HG02759 (cell line): ENCODE results near the gene MESP2.

Experiments
- ATAC-seq: cut with Tn5 transposase; IDR thresholded peaks from one replicate; pipeline ENCODE4 v1.9.1; 2021; ENCODE audit warnings: mild to moderate bottlenecking, moderate library complexity; ENCODE audit not compliant: unreplicated experiment

Gene MESP2

DNA sequence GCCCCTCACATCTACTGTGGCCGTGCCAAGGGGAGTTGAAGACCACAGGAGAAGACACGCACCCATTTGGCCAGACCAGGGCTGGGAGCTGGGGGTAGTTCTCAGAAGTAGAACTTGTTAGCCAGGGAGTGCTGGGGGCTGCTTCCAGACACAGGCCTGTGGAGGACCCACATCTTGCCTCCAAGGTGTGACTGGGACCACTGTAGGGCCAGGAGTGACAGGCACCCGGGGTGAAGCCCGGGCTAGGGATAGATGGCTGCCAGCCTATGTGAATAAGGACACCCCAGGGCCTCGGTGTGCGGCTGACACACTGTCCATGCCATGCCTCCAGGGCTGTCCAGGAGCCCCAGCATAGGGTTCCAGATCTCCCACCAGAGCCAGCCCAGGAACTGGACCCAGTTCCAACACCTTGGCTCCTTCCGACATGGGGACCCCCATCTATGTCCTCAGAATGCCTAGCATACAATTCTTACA is 36.8 kb downstream of the MESP2 start:
- ATAC-seq: no peak

DNA sequence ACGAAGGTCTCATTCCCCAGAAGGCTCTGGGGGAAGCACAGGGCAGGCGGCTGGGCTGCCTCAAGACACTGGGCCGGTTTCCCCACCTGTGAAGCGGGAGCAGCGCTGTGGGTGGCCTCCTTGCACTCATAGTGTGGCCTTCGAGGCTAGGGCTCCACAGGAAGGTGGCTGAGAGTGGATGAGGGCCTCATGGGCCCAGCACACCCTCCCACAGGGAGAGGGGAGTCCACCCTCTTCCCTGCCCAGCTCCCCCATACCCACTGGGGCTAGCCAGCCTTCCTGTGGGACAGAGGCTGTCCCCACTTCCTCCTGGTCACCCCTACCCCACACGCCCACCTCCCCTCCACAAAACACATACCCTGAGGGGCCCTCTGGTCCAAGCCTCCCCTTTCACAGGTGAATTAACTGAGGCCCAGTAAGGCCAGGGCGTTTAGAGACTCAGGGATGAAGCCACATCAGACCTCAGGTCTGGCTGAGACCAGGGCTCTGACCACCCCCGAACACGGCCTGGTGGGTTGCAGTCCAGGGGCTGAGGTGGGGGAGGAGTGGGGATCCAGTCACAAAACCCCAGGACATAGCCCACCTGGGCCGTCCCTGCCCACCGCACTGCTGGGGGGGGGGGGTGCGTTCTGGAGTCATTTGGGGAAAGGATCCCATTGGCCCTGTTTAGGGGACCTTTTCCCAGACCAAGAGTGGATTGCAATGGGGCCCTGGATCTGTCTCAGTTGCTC is 37.4 kb downstream of the MESP2 start:
- no peak for ATAC-seq

DNA sequence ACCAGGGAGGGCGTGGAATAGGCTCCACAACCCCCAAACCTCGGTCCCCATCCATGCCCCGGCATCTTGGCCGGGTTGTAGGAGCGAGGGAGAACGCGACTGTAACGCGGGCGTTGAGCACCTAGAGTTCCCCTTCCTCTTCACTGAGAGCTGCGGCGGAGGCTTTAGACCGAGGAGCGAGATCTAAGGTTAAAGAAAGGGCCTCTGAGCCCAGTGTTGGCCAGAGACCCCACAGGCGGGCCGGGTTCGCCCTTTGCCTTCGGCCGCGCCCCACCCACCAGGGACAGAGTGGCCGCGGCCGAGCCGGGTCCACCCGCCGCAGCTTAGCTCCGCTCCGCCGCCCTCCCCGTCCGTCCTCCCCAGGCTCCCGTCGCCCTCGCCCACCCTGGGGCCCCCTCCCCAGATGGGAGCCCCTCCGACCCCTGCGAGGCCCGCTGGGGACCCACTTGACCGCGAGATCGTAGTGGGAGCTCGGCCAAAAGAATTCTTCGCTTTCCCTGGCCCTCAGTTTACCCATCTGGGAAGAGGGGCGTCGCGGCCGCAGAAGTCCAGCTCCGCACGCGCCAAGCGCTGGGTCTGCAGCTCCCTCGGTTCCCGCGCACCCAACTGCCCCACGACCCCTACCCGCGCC is 38.1 kb downstream of the MESP2 start:
- ATAC-seq: no peak

DNA sequence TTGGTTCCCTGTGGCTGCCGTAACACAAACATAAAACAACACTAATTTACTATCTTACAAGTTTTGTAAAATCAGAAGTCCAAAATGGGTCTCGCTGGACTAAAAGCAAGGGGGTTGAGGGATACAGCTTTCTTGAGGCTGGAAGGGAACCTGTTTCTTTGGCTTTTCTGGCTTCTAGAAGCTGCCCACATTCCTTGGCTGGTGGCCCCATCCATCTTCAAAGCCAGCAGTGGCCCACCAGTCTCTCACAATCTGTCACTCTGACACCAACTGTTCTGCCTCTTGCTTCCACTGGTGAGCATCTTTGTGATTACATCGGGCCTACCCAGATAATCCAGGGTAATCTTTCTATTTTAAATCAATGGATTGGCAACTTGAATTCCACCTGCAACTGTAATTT is 39.6 kb downstream of the MESP2 start:
- ATAC-seq: no peak

DNA sequence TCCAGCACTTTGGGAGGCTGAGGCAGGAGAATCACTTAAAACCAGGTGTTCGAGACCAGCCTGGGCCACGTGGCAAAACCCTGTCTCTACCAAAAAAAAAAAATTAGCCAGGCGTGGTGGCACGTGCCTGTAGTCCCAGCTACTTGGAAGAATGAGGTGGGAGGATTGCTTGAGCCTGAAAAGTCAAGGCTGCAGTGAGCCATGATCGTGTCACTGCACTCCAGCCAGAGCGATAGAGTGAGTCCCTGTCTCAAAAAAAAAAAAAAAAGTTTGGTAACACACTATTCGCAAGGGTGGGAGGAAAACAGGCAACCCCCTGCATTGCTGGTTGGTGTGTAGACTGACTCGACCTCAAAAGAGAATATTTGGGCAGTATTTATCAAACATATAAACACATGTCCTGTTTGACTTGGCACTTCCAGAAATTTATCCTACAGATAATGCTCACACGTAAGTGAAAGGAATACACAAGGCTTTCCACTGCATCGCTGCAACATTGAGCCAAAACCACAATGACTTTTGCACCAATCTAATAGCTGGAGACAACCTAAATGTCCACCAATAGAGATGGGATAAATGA is 41.7 kb downstream of the MESP2 start:
- no peak for ATAC-seq

DNA sequence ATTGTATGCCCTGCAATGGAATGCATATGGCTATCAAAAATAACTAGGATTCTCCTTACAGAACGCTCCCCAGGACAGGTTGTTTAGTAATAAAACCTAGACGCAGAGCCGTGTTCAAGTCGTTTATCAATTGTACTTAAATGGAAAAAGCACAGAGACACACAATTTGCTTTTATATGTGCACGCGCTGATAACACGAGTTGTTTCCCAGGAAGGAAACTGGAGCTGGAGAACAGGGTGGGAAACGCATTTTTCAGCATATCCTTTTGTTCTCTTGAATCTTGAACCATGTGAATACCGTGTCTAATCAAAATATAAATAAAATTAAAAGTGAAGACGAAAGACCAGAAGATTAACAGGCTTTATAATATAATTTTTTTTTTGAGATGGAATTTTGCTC is 42.2 kb downstream of the MESP2 start:
- ATAC-seq: no peak

DNA sequence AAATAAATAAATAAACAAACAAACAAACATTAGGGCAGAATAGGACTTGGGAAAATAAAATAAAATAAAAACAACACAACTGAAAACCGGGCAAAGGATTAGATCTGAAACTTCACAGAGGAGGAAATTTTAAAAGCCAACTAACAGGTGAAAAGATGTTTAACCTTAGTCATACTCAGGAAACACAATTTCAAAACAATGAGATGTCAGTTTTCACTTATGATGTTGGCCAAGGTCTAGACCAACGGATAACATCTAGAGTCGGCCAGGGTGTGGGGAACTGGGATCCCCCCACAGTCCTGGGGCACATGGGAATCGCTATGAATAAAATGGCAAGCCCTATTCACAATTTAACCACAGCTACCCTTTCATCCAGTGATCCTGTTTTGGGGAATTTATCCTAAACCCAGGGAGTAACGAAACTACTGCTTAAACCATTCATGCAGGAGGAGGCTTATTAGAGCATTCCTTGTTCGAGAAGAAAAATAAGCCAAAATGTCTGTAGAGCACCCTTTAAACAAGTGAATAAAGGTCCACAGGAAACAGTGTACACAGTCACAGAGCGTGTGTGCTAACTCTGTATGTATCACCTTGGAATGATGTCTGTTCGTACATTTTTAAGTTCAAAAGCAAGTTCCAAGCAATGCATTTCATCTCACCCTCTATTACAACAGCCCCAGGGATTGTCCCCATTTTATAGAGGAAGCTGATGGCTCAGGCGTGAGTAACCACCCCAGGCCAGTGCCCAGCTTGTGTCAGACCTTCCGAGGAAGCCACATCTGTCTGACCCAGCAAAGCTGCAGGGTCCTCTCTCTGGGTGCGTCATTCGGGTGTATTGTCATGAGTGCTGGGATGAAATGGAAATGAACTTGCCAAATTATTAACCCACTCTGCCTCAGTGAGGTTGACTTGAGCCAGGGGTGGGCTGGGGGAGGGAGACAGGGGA is 44.8 kb downstream of the MESP2 start:
- no peak for ATAC-seq

DNA sequence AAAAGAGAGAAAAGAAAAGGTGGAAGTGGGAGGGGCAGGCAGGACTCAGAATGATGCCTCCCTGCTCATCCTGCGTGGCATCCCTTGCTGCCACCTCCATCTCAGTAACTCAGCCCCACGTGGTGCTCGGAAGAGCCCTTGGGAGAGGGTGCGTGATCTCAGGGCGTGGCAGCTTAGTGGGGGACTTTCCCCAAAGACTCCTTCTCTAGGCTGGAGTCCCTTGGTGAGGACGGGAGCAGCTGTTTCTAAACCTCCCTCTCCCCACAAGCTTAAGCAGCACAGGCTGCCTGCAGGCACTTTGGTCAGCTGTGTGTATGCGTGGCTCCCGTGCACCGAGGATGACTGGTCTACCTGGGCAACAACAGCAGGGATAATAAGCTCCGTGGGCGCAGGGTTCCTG is 45.9 kb downstream of the MESP2 start:
- ATAC-seq: no peak

DNA sequence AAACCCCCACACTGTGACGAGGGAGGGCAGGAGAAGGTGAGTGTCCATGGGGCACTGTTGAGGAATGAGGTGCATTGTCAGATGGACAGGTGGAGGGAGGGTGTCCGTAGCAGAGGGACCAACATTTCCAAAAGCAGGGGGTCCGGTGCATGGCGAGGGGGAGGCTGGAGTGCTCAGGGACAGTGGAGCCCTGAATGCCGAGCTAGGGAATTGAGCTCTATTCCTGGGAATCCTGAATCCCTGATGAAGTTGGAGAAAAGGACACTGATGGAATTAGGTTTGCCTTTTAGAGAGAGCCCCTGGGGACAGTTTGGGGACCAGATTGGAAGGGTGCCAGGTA is 46.4 kb downstream of the MESP2 start:
- no peak for ATAC-seq

DNA sequence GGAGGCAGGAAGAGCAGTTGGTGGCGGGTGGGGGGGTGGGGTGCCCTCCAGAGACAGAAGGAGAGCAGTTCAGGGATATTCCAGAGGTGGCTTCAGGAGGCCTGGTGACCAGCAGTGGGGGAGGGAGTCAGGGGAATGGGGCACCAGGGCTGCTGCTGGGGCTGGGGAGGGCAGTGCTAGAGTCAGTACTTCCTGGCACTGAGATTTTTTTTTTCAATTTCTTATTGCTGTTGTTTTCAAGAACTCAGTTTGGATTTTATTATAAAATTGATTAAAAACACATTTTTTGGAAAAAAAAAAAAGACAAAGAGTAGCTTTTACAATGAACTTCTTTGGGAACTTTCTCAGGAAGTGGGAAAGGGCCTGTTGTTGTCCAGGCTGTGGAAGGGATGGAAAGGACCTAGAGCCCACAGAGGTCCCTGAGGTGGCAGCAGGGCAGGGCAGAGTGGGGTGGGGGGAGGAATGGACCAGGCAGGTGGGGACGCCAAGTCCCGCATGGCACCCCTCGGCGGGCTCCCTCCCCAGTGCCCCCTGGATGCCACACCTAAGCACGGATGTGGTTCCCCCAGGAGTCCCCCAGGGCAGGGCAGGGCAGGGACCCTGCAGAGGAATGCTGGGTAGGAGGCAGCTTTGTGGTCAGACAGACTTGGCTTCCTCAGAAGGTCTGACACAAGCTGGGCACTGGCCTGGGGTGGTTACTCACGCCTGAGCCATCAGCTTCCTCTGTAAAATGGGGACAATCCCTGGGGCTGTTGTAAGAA is 47.0 kb downstream of the MESP2 start:
- no peak for ATAC-seq

DNA sequence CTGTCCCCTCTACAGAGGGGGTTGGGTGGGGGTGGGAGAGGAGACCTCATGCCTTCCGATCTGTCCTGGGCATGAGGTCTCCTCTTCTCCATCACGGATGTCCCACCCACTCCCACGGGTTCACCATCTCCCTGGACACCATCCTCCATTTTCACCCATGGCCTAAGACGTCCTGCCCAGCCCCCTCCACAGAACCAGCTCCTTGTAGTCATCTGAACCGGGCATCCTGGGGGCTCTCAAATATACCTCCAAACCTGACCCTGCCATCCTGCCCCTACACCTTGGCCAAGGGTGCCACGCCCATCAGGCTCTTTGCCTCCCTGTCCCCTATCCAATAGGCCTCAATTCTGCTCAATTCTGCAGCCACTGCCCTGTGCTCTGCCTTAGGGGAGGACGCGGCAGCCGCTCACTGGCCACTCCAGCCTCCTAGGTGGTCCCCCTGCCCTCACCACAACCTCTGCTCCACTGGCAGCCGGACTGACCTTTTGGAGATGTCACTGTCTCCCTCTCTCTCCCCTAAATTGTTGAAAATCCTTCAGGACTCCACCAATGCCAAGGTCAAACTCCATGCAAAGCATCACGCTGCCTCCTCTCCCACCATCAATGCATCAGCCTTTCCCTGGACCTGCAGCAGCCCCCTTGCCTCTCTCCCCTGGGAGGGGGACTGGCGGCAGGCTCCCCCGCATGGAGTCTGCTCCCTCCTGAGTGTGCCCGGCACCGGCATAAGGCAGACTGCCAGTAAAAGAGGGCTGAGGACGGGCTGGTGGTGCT is 47.9 kb downstream of the MESP2 start:
- no peak for ATAC-seq

DNA sequence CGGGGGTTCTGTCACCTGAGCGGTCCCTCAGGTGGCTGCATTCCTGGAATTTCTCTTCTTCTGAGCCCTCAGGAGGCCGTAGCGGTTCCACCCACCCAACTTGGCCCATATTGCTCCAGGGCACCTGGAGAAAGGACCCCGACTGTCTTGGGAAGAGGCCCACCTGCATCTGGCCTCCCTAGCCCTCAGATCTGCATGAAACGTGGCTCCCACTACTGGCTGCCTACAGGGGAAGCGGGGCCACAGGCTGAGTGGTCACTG is 48.4 kb downstream of the MESP2 start:
- no peak for ATAC-seq

DNA sequence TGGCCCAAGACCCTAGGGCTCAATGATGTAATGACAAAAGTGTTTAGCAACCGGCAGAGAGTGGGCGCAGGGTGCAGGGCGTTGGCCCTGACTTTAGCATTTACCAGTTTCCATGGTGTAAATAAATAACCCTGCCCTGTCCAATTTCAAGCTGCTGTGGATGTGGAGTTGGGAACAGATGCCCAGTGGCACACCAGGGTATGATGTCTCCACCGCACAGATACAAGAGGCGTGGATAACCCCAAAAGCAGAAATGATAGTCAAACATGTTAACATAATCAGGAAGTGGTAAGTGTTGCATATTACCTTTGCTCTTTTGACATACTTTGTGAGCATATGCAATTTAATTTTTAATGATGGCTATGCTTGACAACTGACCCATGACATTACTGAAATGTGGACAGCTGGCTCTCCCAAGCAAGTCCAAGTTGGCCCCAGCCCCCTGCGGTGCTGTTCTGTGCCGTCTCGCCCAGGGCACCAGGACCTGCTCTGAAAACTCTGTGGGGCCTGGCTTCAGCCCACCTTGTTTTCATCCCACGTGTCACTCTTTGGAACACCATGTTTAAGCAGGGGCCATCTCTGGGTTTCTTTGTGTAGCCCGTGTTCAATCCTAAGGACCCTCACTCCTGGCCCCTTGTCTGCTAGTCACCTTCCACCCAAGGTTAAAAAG is 49.3 kb downstream of the MESP2 start:
- no peak for ATAC-seq

DNA sequence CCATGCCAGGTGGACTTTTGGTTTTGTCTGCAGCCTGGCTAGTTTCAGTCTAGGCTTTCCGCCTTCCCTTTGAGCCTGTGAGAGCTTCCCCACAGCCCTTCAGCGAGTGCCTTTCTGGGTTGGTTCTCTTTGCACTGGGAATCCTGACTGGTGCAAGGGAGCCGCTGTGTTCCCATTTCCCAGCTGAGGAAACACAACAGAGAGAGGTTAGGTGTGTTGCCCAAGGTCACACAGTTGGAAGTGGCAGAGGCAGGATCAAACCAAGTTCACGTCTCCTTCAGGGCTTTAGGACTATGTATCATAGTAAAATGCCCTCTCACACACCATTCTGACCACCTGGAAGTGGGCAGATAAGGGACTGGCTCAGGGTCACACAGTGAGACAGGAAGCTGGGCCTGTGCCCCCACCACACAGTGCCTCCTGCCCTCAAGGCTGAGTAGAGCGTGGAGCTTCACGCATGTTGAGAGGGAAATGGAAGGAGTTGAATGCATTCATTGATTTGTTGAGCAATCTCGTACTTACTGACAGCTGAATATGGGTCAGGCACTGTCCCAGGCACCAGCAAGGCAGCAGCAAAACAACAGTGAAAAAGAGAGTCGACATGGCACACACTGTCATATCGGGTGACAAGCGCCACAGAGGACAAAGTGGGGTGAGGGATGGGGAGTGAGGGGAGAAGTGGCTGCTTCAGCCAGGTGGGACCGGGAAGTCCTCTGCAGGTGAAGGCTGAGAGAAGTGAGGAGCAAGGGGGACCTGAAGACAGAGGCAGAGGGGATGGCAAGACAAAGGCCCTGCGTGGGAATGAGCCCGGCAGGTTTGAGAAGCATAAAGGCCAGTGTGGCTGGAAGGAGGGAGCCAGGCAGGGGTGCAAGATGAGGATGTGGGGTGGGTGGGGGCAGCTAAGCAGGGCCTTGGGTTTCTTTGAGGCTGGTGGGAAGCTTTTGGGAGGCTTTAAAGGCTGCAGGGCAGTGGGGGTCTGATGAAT is 50.8 kb downstream of the MESP2 start:
- no peak for ATAC-seq

DNA sequence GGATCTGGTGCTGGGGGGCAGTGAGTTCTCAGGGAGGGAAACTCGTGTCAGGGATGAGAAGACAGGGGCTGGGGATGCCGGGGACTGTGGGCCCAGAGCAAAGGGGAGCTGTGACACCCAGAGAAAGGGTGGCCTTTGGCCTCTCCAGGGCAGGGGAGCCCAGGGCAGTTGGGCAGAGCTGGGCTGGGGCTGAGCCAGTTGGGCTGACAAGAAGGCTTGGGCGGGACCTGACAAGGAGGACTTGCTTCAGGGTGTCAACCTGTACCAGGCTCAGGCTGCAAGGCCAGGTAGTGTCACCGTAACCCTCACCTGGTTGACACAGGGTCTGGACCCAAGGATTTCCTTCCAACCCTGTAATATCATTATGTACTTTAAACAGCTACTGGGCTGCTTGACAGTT is 51.7 kb downstream of the MESP2 start:
- no peak for ATAC-seq
